ENCODE data around the gene HOXD11.

Gene HOXD11

DNA sequence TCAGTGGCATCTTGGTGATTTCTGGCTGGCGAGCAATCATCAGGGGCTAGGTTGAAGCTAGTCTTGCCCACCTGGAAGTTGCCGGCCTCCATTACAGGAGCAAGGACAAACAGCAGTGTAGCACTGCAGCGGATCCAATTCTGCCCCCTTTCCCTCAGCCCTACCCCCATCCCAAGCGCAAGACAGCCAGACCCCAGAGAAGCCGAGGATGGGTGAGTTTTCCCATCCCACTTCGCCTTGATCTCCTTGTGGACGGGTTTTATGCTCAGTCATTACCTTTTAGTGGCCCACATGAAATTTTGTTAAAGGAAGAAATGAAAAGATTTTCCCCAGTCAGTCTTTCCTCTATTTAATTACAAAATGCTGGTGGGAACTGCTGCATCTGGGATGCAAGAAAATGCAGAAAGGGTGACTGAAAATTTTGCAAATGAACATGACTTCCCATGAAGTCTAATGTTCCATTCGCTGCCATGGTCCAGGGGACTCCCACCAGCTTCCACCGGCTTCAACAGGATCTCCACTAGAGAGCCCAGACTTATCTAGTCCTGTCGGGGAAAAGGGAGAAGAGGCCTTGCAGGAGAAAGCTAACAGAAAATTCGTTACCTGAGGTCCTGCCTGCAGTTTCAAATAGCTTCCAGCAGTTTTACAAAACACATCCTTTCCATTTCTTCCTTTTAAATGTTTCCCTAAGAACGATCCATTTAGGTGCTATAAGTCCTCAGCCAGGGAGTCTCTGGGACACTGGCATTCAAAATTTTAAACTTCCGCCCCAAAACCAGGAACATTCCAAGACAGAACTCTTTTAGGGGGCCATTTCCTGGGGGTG, 13.5 kb downstream of the HOXD11 start:
- DNase-seq (ENCODE audit: low spot score): no peak

DNA sequence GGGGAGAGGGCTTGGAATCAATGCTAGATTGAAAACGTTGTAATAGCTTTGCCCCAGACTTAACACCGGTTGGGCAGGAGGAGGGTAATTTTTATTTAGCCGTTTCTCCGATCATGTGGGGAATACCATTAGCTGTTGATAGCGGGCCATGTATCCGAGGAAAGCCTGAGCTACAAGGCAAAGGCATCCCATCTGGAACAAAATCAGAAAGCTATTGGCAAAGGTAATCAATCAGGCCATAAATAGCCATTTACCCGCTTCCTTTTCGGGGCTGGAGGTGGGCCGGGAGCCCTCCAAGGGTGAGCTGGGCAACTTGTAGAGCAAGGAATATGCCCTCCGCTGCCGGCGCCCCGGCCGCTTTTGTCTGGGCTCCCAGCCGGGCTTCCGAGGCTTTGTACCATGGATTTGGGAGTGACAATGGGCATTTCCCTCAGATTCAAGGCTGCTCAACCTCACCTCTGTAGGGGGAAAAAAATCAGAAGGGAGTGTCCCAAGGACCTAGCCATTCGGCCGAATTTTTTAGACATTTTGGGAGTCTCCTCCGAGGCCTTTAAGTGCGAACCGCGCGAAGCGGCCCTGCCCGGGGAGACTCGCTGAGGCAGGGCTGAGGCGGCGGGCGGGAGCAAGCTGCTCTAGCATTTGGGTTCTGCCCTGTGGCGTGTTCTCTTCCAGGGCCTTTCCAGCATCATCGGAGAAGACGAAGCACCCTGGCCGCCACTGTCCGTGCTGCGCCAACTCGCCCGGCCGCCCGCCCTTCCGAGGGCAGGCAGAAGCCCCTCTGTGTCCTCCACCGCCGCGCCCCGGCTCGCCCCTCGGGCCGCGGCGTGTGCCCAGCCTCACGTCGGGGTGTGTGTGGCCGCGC, 14.3 kb downstream of the HOXD11 start:
- no peak for DNase-seq (ENCODE audit: low spot score)

DNA sequence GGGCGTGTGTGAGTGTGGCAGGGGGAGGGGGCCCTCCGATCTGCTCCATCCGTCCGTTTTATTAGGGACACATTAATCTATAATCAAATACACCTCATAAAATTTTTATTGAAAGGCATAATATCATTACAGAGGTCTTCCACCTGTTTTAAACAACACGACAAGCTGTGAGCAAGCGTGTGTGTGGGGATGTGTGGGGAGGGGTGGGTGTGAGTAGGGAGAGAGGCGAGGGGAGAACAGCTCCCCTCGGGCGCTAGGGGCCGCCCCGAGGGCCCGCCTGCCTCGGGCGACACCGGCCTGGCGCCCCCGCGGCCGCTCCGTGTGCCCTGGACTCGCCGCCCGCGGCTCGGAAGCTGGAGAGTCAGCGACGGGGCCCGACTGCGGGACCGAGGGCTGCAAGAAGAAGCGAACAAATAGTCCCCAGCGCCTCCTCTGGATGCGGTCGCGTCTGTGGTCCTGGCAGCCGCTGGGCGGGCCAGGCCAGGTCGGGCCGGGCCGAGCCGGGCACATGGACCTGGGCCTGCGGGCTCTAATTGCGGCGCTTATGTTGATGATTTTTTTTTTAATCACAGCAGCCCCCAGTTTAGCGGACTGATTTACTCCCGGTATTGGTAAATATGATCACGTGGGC, 15.1 kb downstream of the HOXD11 start:
- no peak for DNase-seq (ENCODE audit: low spot score)

DNA sequence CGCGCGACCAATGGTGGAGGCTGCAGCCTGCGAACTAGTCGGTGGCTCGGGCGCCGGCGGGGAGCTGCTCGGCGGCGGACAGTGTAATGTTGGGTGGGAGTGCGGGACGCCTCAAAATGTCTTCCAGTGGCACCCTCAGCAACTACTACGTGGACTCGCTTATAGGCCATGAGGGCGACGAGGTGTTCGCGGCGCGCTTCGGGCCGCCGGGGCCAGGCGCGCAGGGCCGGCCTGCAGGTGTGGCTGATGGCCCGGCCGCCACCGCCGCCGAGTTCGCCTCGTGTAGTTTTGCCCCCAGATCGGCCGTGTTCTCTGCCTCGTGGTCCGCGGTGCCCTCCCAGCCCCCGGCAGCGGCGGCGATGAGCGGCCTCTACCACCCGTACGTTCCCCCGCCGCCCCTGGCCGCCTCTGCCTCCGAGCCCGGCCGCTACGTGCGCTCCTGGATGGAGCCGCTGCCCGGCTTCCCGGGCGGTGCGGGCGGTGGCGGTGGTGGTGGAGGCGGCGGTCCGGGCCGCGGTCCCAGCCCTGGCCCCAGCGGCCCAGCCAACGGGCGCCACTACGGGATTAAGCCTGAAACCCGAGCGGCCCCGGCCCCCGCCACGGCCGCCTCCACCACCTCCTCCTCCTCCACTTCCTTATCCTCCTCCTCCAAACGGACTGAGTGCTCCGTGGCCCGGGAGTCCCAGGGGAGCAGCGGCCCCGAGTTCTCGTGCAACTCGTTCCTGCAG, 15.8 kb downstream of the HOXD11 start, which contains the start of gene HOXD9:
Gene HOXD9 (plus strand): TSS at position 37 of the 728 bp plus-strand sequence. CDS start 50 bp downstream, at position 87.
- no peak for DNase-seq (ENCODE audit: low spot score)

DNA sequence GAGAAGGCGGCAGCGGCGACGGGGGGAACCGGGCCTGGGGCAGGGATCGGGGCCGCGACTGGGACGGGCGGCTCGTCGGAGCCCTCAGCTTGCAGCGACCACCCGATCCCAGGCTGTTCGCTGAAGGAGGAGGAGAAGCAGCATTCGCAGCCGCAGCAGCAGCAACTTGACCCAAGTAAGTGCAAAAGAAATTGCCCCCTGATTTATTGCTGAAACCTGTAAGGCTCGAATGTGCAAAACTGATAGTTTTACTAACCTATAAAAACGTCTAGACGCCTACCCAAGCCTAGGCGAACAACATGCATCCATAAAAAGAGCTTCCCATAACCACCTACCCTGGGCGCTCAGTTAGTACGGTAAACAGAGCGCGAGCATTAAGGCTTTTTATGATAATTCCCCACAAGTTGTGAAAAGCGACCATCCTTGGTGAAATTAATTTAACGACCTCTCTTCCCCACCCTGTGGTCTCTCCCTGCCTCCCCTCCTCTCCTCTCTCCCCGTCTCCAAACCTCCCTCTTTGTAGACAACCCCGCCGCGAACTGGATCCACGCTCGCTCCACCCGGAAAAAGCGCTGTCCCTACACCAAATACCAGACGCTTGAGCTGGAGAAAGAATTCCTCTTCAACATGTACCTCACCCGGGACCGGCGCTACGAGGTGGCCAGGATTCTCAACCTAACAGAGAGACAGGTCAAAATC, 16.5 kb downstream of the HOXD11 start:
- no peak for DNase-seq (ENCODE audit: low spot score)

DNA sequence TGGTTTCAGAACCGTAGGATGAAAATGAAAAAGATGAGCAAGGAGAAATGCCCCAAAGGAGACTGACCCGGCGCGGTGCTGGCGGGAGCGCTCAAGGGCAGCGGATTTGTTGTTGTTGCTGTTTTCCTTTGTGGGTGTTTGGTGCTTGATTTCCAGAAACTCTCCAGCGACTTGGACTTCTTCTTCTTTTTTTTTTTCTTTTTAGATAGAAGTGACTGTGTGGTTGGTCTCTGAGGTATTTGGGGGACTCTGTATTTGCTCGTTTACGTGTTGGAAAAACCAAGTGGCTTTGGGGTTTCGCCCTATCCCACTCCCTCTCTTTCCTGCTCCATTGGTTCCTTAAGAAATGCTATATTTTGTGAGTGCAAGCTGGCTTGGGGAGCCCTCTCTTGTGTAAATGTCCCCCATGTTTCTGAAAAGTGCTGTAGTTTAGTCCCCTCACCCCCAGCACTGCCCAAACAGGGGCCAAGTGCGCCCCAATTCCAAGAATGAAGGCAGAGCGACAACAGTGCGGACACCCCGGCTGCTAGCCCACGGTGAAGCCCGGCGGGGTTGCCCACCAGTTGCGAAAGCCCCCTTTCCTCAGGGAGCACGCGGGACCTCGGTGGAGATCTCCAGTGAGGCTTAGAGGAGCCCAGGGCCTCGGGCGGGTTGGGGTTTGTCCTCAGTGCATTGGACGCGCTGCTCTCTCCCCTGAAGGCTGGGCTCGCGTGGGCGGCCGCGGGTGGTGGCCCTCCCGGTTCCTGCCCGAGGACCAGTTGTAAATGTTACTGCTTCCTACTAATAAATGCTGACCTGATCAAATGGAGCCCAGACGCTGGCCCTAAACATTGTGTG, 17.2 kb downstream of the HOXD11 start:
- no peak for DNase-seq (ENCODE audit: low spot score)

DNA sequence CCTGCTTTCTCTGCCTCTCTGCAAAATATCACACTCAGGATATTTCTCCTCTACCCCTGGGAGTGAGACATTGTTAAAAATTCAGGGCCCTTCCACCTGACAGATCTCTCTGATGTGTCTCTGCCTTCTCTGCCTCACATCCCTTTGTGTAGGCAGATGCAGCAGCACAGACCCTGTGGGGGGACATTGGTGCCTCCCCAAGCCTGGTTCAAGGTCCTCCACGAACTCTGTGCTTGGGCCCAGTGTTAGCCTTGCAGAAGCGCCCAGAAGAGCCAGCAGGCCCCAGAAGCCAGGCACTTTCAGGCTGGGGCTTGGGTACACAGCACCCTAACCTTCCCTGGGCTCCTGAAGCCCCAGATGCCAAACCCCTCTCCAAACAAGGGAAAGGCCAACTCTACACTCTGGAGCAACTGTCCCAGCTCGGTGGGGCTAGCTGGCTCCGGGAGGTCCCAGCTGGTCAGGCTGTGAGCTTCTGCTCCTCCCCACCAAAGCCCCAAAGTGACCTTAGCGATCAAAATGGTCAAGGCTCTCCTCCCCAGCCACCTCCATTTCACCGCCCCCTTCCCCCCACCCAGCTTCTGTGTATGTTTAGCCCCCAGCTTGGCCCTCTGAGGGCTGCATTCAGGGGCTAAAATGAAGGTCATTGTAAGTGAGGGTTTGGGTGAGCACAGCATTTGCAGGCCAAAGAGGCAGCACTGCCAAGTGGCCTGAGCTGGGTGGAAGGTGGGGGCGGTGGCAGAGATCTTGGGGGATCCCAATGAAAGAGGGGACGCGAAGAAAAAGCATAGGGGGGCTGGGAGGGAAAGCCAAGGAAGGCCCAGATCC, 18.1 kb downstream of the HOXD11 start:
- DNase-seq (ENCODE audit: low spot score): no peak

DNA sequence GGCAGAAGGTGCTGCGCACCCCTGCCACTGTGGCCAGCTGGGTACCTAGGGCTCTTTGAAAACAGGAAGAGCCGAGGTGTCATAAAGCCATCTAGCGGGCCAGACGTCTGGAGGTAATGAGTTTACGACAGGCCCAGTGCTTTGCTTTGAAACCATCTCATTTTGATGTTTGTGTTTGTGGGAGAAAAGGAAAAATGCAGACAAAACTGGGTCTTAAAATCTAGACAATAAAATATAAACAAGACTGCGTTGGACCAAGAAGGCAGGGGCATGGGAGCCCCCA, 18.6 kb downstream of the HOXD11 start:
- no peak for DNase-seq (ENCODE audit: low spot score)

DNA sequence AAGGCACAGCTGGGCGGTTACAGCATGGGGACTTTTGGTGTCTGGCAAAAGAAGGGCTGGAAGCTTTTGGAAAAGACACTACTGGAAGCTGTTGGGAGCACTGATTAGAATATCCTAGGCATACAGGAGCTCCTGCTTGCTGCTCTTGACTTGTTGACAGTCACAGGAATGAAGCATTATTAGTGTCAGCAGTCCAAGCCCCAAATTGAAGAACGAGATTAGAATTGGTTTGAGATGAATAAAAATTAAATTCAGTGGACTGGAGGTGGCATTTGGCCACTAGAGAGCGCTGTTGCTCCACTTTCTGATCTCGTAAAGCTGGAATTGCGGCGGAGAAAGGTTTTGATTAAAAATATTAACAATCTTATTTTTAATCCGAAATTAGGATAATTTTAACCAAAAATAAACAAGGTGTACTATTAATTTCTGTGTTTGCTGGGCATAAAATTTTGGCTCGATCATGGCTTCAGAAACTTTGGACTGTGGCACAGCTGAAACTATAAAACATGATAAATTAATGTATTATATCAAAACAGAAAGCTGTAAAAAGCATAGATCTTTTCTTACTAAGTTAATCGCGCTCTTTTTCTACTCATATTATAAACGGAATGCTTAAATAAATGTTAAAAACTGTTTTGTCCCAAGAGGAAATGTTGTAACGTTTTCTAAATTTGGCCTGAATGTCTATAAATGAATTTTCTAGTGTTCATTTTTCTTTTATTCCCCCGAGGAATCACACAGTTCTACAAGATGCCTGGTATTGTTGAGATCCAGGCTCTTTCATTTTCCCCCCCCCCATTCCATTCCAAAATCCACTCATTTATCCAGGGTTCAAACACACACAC, 20.1 kb downstream of the HOXD11 start:
- peak; percentile 66 for DNase-seq (ENCODE audit: low spot score)

DNA sequence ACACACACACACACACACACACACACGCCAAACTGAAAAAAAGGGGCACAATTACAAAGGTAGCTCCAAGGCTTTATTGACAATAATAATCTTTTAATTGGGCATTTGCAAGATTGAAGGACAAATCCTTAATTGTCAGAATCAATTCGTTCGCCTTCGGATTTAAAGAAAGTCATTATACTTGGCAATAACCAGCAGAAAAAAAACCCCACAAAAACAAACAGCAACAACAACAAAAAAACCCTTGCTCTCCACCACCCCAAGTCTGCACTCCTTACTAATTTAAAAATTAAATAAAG, 20.6 kb downstream of the HOXD11 start:
- DNase-seq (ENCODE audit: low spot score): no peak

DNA sequence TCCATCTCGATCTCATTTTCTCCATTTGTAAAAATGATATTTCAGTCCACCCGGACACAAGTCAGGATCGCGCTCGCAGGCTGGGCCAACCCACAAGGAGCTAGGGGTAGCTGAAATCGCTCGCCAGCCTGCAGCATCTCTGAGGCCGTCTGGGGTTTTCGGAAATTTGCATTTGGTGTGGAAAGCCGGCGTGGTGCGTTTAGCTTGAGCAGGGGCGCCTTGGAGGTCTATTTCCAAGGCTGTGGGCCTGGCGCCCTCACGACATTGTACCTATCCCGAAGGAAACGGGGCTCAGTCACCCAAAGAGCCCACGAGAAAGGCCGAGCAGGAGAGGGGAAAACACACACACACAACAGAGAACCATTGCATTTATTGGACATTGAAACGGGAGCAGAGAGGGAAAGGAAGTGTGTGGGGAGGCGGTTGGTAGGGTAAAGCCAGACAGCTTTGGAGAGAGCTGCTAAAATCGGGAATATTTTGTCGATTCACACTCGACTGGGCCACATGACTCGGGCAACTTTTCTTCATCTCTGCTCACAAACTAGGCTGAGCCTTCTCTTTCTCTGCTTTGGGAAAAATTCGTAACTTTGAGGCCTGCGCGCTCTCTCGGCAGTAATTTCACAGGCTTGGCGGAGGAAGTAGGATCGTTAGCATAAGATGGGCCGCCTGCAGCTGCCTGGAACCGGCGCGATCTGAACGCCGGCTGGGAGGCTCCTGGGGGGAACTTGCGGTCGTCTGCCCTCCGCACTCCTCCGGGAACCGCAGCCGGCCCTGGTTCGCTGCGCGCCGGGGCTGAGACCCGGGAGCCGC, 21.3 kb downstream of the HOXD11 start:
- DNase-seq (ENCODE audit: low spot score): no peak

DNA sequence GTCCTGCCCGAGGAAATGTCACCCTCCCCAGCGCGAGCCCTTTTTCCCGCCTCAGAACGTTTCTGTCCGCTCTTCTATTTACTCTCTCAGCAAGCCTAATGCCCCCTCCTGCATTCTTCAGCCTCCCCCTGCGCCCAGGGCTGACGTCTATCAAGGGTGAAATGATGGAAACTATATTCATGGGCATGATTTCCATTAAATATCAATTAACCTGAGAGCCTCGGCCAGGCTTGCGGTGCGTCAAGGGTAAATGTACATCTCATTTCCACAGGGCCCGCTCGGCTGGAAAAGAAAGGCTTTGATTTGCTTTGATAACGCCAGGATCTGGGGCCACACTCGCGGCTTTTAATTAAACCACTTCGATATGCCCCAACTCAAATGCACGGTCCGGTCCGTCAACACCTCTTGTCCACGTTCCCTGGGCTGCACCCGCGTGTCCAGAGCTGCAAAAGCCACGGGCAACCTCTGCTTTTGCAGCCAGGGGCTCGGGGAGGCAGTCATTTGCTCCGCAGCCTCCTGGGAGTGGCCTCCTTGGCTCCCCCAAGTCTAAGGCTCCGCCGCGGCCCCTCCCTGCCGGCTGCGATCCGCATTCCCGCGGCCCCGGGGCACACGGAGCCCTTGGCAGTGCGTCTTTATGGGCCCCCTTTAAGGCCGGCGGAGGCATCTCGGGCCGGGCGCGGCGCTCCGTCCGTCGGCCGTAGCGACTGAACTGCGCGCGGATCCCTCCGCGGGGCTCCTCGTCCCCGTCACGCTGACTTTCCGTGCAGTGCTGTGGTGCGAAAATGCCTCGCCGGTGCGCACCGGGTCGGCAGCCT, 22.1 kb downstream of the HOXD11 start, which contains the start of gene HOXD8:
Gene HOXD8 (plus strand): TSS at position 724 of the 815 bp plus-strand sequence. CDS start 662 bp downstream, outside the sequence.
- no peak for DNase-seq (ENCODE audit: low spot score)

DNA sequence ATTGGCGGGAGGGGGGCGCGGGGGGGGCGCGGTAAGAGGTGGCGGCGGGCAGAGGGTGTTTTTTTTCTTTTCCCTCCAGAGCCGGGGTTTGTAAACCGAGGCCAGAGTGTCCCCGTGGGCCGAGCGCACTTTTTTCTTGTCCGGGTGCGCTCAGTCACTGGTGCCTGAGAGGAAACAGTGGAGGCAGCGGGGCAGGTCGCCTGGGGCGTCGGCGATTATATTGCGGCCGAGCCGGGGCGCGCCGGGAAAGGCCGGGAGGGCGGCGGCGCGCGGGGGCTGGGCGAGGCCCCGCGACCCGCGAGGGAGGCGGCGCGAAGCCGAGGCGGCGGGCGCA, 22.7 kb downstream of the HOXD11 start:
- no peak for DNase-seq (ENCODE audit: low spot score)

DNA sequence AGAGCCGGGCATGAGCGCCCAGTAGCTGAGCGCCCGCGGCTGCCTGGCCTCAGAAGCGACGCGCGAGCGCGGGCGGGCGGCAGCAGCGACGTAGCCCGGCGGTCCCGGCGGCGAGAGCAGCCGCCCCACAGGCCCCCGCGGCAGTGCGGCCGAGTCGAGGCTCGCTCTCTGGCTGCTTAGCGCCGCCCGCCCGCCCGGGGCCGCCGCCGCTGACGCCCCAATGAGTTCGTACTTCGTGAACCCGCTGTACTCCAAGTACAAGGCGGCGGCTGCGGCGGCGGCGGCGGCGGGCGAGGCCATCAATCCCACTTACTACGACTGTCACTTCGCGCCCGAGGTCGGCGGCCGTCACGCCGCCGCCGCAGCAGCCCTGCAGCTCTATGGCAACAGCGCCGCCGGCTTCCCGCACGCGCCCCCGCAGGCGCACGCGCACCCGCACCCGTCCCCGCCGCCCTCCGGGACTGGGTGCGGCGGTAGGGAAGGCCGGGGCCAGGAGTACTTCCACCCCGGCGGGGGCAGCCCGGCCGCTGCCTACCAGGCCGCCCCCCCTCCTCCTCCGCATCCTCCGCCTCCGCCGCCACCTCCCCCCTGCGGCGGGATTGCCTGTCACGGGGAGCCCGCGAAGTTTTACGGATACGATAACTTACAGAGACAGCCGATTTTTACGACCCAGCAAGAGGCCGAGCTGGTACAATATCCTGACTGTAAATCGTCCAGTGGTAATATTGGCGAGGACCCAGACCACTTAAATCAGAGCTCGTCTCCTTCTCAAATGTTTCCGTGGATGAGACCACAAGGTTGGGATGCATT, 23.3 kb downstream of the HOXD11 start:
- no peak for DNase-seq (ENCODE audit: low spot score)

DNA sequence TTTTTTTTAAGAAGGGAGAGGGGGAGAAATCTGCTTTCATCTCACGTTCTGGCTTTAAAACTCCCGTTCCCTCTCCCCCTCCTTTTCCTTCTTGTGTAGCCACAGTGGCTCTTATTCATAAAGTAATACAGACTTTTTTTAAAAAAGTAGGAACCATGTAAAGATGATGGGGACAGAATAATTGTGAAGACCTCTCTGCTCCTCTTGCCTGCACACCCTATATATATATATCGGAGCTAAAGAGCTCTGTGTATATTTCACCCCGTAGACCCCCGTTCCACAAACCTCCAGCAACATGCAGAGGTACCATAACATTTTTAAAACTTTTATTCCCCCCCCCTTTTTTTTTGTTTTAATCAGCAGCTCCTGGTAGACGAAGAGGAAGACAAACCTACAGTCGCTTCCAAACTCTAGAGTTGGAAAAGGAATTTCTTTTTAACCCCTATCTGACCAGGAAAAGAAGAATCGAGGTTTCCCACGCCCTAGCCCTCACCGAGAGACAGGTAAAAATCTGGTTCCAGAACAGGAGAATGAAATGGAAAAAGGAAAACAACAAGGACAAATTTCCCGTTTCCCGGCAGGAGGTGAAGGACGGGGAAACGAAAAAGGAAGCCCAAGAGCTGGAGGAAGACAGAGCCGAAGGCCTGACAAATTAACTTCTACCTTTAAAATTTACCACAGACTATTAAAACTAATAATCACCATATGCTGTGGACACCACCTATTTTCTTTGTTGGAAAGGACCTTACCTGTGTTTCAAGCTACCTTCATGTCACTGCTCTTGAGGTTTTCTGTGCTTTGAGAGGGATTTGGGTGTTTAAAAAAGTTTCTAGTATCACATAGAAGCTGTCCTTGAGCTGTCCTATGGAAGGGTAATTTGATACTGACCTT, 24.1 kb downstream of the HOXD11 start:
- DNase-seq (ENCODE audit: low spot score): no peak

DNA sequence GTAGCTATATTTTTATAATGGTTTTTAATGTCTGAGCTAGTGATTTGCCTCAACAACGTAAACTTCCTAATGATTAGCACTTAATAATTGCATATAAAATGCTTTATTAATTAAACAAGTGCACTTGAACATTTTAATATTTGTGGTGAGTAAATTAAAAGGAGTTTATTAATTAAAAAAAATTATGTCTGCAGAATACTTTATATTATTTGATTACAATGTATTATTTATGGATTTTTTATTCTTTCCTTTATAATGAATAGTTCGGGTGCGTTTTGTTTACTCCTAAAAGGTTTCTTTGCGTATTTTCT, 24.7 kb downstream of the HOXD11 start:
- DNase-seq (ENCODE audit: low spot score): no peak

Measured in CD4-positive, alpha-beta T cell treated with Interleukin-15 for 4 hours (primary cell).